NCI-H510A (cell line): ENCODE results near the gene LGALS1.

ENCODE experiments used
- DNase-seq: peaks from one replicate; lab custom pipeline; 2025; lab: John Stamatoyannopoulos, UW

LGALS1 gene

DNA sequence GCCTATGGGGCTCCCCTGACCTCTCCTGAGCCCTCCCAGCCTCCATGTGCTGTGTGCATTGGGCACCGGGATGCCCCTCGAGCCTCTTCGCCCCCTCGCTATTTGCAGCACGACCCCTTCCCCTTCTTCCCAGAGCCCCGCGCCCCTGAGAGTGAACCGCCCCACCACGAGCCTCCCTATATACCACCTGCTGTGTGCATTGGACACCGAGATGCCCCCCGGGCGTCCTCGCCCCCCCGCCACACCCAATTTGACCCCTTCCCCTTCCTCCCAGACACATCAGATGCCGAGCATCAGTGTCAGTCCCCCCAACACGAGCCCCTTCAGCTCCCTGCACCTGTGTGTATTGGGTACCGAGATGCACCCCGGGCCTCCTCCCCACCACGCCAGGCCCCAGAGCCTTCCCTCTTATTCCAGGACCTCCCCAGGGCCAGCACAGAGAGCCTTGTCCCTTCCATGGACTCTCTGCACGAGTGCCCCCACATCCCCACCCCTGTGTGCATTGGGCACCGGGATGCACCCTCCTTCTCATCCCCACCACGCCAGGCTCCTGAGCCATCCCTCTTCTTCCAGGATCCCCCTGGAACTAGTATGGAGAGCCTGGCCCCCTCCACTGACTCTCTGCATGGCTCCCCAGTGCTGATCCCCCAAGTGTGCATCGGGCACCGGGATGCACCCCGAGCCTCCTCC lies 50.3 kb downstream of the LGALS1 start:
- DNase-seq: no peak

DNA sequence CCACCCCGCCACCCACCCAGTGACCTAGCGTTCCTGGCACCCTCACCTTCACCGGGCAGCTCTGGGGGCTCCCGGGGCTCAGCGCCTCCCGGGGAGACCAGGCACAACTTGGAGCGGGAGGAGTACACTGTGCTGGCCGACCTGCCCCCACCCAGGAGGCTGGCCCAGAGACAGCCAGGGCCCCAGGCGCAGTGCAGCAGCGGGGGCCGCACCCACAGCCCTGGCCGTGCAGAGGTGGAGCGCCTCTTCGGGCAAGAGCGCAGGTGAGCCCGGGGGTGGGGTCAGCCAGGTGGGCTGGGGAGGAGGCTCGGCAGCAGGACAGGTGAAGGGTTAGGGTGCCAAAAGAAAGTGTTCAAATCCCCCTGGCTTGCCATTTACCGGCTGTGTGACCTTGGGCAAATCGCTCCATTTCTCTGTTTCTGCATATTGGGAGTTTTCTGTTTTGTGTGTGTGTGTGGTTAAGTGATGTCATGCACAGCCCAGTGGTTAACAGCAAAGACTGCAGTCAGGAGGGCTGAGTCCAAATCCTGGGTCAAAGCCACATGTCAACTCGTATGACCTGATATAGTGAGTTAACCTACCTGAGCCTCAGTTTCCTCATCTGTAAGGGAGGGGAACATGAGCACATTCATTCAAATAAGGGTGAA lies 50.9 kb downstream of the LGALS1 start:
- DNase-seq: no peak

DNA sequence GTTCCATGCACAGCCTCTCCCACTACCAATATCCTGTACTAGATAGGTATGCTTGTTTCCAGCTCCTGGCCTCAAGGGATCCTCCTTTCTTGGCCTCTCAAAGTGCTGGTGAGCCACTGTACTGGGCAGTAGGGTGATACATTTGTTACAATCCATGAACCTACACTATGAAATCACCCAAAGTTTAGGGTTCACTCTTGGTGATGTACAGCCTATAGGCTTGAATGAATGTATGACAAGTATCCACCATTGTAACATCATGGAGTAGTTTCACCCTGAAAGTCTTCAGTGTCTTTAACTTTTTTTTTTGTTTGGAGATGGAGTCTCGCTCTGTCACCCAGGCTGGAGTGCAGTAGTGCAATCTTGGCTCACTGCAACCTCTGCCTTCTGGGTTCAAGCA lies 53.2 kb downstream of the LGALS1 start:
- DNase-seq: no peak
